Body of pancreas (tissue), 4 donors: ENCODE data around the gene PRKCSH. TPM values are rescaled to one million over a fixed set of nuclear protein-coding genes. Genes with fewer than 3 reads are reported as not detected.

Experiments
- ATAC-seq: fragments of 150-250 bp; one replicate; pipeline ENCODE4 v1.9.1; 2016
- DNase-seq, 4 donors: peaks; one replicate each; pipeline ENCODE4 v3.0.0-alpha.2; 2019
- H3K27ac ChIP-seq, 4 donors: fragments of 200-600 bp; sonication (generic); 1 replicate in 3 of 4; 2 replicates in 1 of 4; pipeline versions ENCODE4 v1.5.1 to v1.6.1; 2016 to 2019; ENCODE audit warnings: mild to moderate bottlenecking in 1 of 4, mixed read lengths in 1 of 4, moderate library complexity in 1 of 4
- H3K27me3 ChIP-seq, 2 donors: fragments of 200-600 bp; sonication (generic); one replicate each; pipeline ENCODE4 v1.6.0; 2016; ENCODE audit warnings: mild to moderate bottlenecking in 1 of 2
- H3K36me3 ChIP-seq, 2 donors: fragments of 200-600 bp; sonication (generic); replicated peaks in 1 of 2; 2 replicates each; pipeline ENCODE4 v1.5.1; 2016; ENCODE audit warnings: low read depth in 2 of 2; ENCODE audit not compliant: insufficient read depth in 1 of 2
- H3K4me1 ChIP-seq: fragments of 200-600 bp; sonication (generic); one replicate; pipeline ENCODE4 v1.6.0; 2016
- H3K4me3 ChIP-seq, 2 donors: fragments of 200-600 bp; sonication (generic); 1 replicate in 1 of 2; 2 replicates in 1 of 2; pipeline ENCODE4 v1.5.1; 2016 to 2019
- H3K9me3 ChIP-seq, 3 donors: fragments of 200-600 bp; sonication (generic); 1 replicate in 2 of 3; 2 replicates in 1 of 3; pipeline ENCODE4 v1.5.1; 2016
- POLR2A ChIP-seq, 3 donors: fragments of 450-650 bp; IDR thresholded peaks; one replicate each; pipeline ENCODE4 v1.6.1; 2016; ENCODE audit warnings: antibody characterized with exemption in 3 of 3, mild to moderate bottlenecking in 2 of 3
- WGBS, 2 donors: methylation state at CpG; one replicate each; pipeline ENCODE4 v1.1.5; 2017; 5-methylcytosine and 5-hydroxymethylcytosine counted together
- intact Hi-C: fragments of 100-400 bp; cut with DNase I; formaldehyde crosslinking; loops from one replicate; pipeline ENCODE4 v1.15.1; 2023
- total RNA-seq, 2 donors: library from RNA; depleted of rRNA; stranded (reverse); fragments of >200 nt; gene quantifications; one replicate each; pipeline ENCODE4 v1.1.0, GENCODE V29; 2016
- TF ChIP-seq, protein P1 (sequence below), 7 experiments: fragments of 450-650 bp in 4 of 7; fragments of 200-600 bp in 3 of 7; sonication (generic) in 3 of 7; IDR thresholded peaks; one replicate each; pipeline ENCODE4 v1.5.1; 2016 to 2019; ENCODE audit warnings: antibody characterized with exemption in 7 of 7

PRKCSH gene
- total RNA-seq, 2 donors from 2014 or later, result 134 to 194 TPM

DNA sequence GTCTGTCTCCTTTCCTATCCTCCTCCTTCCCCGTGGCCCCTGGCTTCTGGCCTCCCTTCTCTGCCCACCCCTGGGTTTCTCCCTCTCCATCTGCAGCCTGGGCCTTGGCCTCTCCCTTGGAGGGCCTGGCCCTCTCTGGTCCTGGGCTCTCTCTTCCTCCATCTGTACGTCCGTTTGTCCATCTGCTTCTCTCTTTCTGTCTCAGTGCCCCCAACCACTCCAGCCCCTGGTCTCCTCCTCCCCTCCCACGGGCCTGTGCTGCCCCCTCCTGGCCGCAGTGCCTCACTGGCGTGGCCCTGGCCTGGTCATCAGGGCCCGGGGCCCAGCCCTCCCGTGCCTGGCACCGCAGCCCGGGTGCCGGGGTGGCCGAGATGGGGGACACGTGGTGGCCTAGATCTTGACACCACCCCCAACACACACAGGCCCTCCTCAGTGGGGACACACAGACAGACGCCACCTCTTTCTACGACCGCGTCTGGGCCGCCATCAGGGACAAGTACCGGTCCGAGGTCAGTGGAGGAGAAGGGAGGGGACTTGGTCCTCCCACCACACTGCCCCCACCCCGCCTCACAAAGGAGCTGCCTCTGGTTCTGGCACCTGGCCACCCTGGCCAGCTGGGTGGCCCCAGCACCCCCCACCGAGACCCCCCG, 11.3 kb downstream of the PRKCSH start:
- H3K4me1 ChIP-seq, result no peaks in the 10 kb centered on the region
- H3K9me3 ChIP-seq, result no peaks in the 10 kb centered on the region
- peak; percentile 61 for ATAC-seq
- H3K4me3 ChIP-seq, result no peak overlapping the region
- TF ChIP-seq, protein P1, sequence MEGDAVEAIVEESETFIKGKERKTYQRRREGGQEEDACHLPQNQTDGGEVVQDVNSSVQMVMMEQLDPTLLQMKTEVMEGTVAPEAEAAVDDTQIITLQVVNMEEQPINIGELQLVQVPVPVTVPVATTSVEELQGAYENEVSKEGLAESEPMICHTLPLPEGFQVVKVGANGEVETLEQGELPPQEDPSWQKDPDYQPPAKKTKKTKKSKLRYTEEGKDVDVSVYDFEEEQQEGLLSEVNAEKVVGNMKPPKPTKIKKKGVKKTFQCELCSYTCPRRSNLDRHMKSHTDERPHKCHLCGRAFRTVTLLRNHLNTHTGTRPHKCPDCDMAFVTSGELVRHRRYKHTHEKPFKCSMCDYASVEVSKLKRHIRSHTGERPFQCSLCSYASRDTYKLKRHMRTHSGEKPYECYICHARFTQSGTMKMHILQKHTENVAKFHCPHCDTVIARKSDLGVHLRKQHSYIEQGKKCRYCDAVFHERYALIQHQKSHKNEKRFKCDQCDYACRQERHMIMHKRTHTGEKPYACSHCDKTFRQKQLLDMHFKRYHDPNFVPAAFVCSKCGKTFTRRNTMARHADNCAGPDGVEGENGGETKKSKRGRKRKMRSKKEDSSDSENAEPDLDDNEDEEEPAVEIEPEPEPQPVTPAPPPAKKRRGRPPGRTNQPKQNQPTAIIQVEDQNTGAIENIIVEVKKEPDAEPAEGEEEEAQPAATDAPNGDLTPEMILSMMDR (IDR thresholded peaks at IDR 0.05), result peak; percentile 64 to 91 (median 80)
- no peak for TF ChIP-seq POLR2A (IDR thresholded peaks at IDR 0.05)
- H3K27ac ChIP-seq, result no peak overlapping the region
- no peaks in the 10 kb centered on the region for H3K27me3 ChIP-seq
- peaks cover 0 to 22% of the 10 kb centered on the region in 2 donors for H3K36me3 ChIP-seq
- WGBS, 2 donors, result 57 to 69% methylated on average over 16 to 20 of the region's 23 CpGs
- intact Hi-C loops, result loop anchor here (5.0 kb wide), 1 partner anchor 154 kb away; no protein-coding TSS in a partner anchor
- DNase-seq, result peak; percentile 37 to 65 (median 51)

DNA sequence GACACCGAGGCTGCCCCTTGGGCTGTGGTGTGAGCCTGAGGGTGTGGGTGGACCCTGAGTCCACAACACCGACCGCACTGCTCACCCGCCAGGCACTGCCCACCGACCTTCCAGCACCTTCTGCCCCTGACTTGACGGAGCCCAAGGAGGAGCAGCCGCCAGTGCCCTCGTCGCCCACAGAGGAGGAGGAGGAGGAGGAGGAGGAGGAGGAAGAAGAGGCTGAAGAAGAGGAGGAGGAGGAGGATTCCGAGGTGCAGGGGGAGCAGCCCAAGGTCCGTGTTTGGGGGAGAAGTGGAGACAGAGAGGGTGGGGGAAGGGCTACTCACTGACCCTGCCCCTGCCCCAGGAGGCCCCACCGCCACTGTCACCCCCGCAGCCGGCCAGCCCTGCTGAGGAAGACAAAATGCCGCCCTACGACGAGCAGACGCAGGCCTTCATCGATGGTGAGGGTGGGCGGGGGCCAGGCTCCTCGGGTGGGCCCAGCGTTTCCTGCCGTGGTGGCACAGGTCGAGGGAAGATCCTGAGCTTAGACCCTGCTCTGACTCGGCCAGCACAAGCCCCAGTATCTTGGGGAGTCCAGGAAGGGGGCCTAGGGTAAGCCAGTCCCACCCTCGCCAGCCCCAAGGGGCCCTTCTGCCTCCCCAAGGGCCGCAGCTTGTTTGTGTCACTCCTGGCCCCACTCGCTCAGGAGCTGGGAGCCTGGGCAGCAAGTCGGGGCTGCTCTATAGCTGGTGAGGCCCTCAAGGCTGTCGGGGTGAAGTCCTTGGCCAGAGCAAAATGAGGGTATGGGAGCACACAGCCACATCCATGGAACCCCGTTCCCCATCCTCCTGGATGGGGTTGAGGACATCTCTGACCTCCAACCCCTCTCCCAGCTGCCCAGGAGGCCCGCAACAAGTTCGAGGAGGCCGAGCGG, 12.2 kb downstream of the PRKCSH start:
- no peak for ATAC-seq
- TF ChIP-seq, protein P1 (IDR thresholded peaks at IDR 0.05), result no peak
- TF ChIP-seq POLR2A (IDR thresholded peaks at IDR 0.05), result no peak
- peaks cover 0 to 21% of the 10 kb centered on the region in 2 donors for H3K36me3 ChIP-seq
- no peak overlapping the region for H3K4me3 ChIP-seq
- H3K9me3 ChIP-seq, result no peaks in the 10 kb centered on the region
- no peaks in the 10 kb centered on the region for H3K4me1 ChIP-seq
- DNase-seq, result no peak
- WGBS, 2 donors, result 86 to 88% methylated on average over 21 to 34 of the region's 35 CpGs
- no peak overlapping the region for H3K27ac ChIP-seq
- intact Hi-C loops, result loop anchor here (5.0 kb wide), 1 partner anchor 155 kb away; no protein-coding TSS in a partner anchor
- no peaks in the 10 kb centered on the region for H3K27me3 ChIP-seq

DNA sequence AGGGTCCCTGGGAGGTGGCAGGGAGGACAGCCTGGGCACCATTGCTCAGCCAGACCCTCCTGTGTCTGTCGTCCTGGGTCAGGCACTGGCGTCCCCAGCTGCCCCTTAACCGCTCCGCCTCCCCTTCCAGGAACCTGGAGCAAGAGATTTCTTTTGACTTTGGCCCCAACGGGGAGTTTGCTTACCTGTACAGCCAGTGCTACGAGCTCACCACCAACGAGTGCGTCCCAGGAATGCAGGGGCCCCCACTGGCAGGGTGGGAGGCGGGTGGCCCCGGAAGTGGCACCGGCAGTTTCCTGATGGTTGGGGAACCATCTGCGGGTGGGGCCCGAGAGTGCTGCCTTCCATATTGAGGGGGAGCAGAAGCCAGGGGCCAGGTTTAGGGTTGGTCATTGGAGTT, 13.0 kb downstream of the PRKCSH start:
- H3K36me3 ChIP-seq, result peaks cover 0 to 21% of the 10 kb centered on the region in 2 donors
- no peaks in the 10 kb centered on the region for H3K27me3 ChIP-seq
- WGBS, 2 donors, result 80 to 90% methylated on average over 7 to 10 of the region's 13 CpGs
- H3K9me3 ChIP-seq, result no peaks in the 10 kb centered on the region
- intact Hi-C loops, result loop anchor here (5.0 kb wide), 1 partner anchor 156 kb away; no protein-coding TSS in a partner anchor
- DNase-seq (no peak), ATAC-seq (no peak)
- H3K4me3 ChIP-seq, result no peak overlapping the region
- H3K27ac ChIP-seq, result no peak overlapping the region
- TF ChIP-seq POLR2A (IDR thresholded peaks at IDR 0.05), result no peak
- TF ChIP-seq, protein P1 (IDR thresholded peaks at IDR 0.05), result no peak
- no peaks in the 10 kb centered on the region for H3K4me1 ChIP-seq

DNA sequence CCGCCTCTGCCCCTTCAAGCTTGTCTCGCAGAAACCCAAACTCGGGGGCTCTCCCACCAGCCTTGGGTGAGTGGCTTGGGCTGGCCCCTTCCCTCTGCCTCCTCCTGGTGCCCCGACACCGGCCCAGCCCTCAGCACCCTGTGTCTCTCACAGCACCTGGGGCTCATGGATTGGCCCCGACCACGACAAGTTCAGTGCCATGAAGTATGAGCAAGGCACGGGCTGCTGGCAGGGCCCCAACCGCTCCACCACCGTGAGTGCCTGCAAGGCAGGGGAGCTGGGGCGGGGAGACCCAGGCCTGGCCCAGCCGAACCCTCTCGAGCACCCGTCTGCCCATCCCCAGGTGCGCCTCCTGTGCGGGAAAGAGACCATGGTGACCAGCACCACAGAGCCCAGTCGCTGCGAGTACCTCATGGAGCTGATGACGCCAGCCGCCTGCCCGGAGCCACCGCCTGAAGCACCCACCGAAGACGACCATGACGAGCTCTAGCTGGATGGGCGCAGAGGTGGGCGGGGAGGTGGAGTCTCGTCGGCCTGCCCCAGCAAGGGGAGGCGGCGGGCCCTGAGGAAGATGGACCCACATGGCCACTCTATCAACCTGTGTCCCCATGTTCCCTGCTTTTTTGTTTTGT, 13.6 kb downstream of the PRKCSH start:
- Histone ChIP-seq H3K9me3 (no peaks in the 10 kb centered on the region), H3K27ac (no peak overlapping the region), H3K4me3 (no peak overlapping the region), H3K4me1 (no peaks in the 10 kb centered on the region), H3K27me3 (no peaks in the 10 kb centered on the region), H3K36me3 (peaks cover 0 to 19% of the 10 kb centered on the region in 2 donors)
- TF ChIP-seq, protein P1 (IDR thresholded peaks at IDR 0.05), result no peak
- no peak for TF ChIP-seq POLR2A (IDR thresholded peaks at IDR 0.05)
- intact Hi-C loops, result loop anchor here (5.0 kb wide), 1 partner anchor 157 kb away; no protein-coding TSS in a partner anchor
- ATAC-seq (no peak), DNase-seq (no peak)
- WGBS, 2 donors, result 93 to 96% methylated on average over 20 to 30 of the region's 31 CpGs
